ENCODE measurements around the gene TRIM65. TPM values are rescaled to one million over a fixed set of nuclear protein-coding genes. Genes with fewer than 3 reads are reported as not detected.

The TRIM65 gene
- total and polyA plus RNA-seq, 2 of the 13 experiments (the other 11 are each of a cell fraction or from before 2014, with no cell fraction given) = 10.3 to 22.4 TPM

DNA sequence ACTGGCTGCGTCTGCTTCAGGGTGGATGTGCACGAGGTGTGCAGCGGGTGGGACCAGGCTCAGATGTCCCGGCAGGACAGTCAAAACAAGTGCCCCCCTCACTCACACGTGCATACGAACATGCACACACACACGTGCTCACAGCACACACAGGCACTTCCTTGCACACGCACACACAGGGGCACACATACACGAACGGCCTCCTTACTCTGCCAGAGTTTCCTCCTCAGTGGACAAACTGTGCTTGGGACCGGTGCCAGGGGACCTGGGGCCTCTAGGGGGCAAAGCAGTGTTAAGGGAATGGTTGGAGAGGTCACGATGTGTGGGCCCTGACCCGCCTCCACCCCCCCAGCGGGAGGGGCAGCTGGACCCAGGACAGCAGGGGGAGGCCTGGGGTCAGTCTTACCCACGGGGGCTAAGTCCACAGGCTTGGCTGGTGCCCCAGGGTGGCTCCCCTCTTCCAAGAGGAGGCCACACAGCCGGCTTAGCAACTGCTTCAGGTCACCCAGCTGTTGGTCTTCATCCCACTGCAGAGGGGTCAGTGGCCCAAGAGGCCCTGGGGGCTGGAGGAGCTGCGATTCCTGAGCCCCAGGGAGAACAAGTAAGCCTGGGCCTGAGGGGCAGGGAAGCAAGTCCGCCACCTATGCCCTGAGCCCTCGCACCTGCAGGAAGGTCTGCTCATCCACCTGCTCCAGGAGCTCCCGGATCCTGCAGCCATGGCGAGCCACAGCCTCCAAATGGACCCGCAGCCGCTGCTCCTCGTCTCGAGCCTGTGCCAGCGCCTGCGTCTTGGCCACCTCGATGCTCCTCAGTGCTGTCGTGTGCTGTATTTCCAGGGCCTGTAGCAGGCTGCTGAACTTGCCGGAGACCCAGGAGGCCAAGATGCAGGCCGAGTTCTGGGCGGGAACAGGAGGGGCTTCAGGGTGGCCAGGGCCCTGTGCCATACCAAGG is 4.9 kb downstream of the TRIM65 start (continued):
- TF ChIP-seq, protein P1, sequence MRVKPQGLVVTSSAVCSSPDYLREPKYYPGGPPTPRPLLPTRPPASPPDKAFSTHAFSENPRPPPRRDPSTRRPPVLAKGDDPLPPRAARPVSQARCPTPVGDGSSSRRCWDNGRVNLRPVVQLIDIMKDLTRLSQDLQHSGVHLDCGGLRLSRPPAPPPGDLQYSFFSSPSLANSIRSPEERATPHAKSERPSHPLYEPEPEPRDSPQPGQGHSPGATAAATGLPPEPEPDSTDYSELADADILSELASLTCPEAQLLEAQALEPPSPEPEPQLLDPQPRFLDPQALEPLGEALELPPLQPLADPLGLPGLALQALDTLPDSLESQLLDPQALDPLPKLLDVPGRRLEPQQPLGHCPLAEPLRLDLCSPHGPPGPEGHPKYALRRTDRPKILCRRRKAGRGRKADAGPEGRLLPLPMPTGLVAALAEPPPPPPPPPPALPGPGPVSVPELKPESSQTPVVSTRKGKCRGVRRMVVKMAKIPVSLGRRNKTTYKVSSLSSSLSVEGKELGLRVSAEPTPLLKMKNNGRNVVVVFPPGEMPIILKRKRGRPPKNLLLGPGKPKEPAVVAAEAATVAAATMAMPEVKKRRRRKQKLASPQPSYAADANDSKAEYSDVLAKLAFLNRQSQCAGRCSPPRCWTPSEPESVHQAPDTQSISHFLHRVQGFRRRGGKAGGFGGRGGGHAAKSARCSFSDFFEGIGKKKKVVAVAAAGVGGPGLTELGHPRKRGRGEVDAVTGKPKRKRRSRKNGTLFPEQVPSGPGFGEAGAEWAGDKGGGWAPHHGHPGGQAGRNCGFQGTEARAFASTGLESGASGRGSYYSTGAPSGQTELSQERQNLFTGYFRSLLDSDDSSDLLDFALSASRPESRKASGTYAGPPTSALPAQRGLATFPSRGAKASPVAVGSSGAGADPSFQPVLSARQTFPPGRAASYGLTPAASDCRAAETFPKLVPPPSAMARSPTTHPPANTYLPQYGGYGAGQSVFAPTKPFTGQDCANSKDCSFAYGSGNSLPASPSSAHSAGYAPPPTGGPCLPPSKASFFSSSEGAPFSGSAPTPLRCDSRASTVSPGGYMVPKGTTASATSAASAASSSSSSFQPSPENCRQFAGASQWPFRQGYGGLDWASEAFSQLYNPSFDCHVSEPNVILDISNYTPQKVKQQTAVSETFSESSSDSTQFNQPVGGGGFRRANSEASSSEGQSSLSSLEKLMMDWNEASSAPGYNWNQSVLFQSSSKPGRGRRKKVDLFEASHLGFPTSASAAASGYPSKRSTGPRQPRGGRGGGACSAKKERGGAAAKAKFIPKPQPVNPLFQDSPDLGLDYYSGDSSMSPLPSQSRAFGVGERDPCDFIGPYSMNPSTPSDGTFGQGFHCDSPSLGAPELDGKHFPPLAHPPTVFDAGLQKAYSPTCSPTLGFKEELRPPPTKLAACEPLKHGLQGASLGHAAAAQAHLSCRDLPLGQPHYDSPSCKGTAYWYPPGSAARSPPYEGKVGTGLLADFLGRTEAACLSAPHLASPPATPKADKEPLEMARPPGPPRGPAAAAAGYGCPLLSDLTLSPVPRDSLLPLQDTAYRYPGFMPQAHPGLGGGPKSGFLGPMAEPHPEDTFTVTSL (CRISPR knock-in tag; IDR thresholded peaks at IDR 0.05; ENCODE audit: borderline replicate concordance) = no peak
- TF ChIP-seq ZNF280D (CRISPR knock-in tag; IDR thresholded peaks at IDR 0.05) (no peak; the same call in 1 of the 2 replicates), ZNF839 (CRISPR knock-in tag; IDR thresholded peaks at IDR 0.05; ENCODE audit: borderline replicate concordance) (no peak; the same call in 1 of the 2 replicates), ZNF446 (CRISPR knock-in tag; IDR thresholded peaks at IDR 0.05) (no peak; the same call in 1 of the 2 replicates), ZSCAN21 (CRISPR knock-in tag; IDR thresholded peaks at IDR 0.05; ENCODE audit: borderline replicate concordance) (no peak), ZNF747 (CRISPR knock-in tag; IDR thresholded peaks at IDR 0.05; ENCODE audit: borderline replicate concordance) (peak; percentile 14; the same call in 1 of the 2 replicates), ZNF749 (CRISPR knock-in tag; IDR thresholded peaks at IDR 0.05; ENCODE audit: borderline replicate concordance) (no peak; the same call in 1 of the 2 replicates), NFIB (CRISPR knock-in tag; IDR thresholded peaks at IDR 0.05; ENCODE audit: borderline replicate concordance) (peak; percentile 80), PHF8 (CRISPR knock-in tag; IDR thresholded peaks at IDR 0.05) (no peak; the same call in 1 of the 2 replicates), CEBPG (CRISPR knock-in tag; IDR thresholded peaks at IDR 0.05) (no peak), ZSCAN22 (CRISPR knock-in tag; IDR thresholded peaks at IDR 0.05) (0 out of 2 replicates have a peak, but pooled peaks have one; percentile 24), NCOR1 (IDR thresholded peaks at IDR 0.05; ENCODE audit: borderline replicate concordance, low read length) (peak; percentile 51; the same call in 1 of the 2 replicates), CENPBD1 (CRISPR knock-in tag; IDR thresholded peaks at IDR 0.05; ENCODE audit: borderline replicate concordance, low read depth) (no peak; the same call in 1 of the 2 replicates), ZNF17 (CRISPR knock-in tag; IDR thresholded peaks at IDR 0.05) (no peak), MAF1 (CRISPR knock-in tag; IDR thresholded peaks at IDR 0.05; ENCODE audit: borderline replicate concordance) (no peak; the same call in 1 of the 2 replicates), REL (CRISPR knock-in tag; conservative IDR thresholded peaks at IDR 0.05) (peak; percentile 70; the same call in 1 of the 2 replicates)
- TF ChIP-seq, protein P2, sequence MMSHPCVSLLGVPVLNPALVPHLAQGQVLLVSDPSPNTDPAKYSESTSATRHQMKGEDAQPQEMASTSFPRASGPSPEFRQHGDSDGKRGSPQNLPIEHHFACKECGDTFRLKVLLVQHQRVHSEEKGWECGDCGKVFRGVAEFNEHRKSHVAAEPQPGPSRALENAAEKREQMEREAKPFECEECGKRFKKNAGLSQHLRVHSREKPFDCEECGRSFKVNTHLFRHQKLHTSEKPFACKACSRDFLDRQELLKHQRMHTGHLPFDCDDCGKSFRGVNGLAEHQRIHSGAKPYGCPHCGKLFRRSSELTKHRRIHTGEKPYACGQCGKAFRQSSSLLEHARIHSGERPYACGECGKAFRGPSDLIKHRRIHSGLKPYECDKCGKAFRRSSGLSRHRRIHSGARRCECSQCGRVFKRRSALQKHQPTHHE (CRISPR knock-in tag; IDR thresholded peaks at IDR 0.05; ENCODE audit: borderline replicate concordance) = peak; percentile 58; the same call in 1 of the 2 replicates

Data from HepG2 (cell line).